K562 (cell line): ENCODE results near the gene SLC39A3. TPM values are rescaled to one million over a fixed set of nuclear protein-coding genes. Genes with fewer than 3 reads are reported as not detected.

Experiments
- BMI1 ChIP-seq: fragments of 150-350 bp; IDR thresholded peaks from 2 replicates; pipeline ENCODE4 v1.6.1; 2014; ENCODE audit warnings: low read length
- BRD4 ChIP-seq: fragments of 200-600 bp; sonication (generic); IDR thresholded peaks from 2 replicates; pipeline ENCODE4 v1.6.1; 2017; ENCODE audit warnings: inconsistent platforms
- CREB1 ChIP-seq, 2 experiments: sonication (generic) in 1 of 2; formaldehyde crosslinking in 1 of 2; IDR thresholded peaks; 2 replicates each; pipeline versions ENCODE4 v1.6.1 to v1.8.0; 2012 to 2022; ENCODE audit warnings: inconsistent platforms in 1 of 2, mild to moderate bottlenecking in 1 of 2, missing genetic modification reagents in 1 of 2, moderate library complexity in 1 of 2
- ELF1 ChIP-seq: fragments of 200-800 bp; sonication (Bioruptor generic); IDR thresholded peaks from 2 replicates; pipeline ENCODE4 v1.6.1; 2016; ENCODE audit warnings: missing genetic modification characterization, missing compliant biosample characterization
- FOSL1 ChIP-seq: fragments of 200-800 bp; sonication (Bioruptor generic); conservative IDR thresholded peaks from 2 replicates; pipeline ENCODE4 v1.6.1; 2016; ENCODE audit warnings: missing genetic modification characterization, missing compliant biosample characterization
- GABPB2 ChIP-seq: fragments of 250-450 bp; sonication (Bioruptor Pico); conservative IDR thresholded peaks from 2 replicates; pipeline ENCODE4 v1.5.1; 2021; ENCODE audit warnings: mild to moderate bottlenecking
- MCM2 ChIP-seq: fragments of 450-650 bp; IDR thresholded peaks from 2 replicates; pipeline ENCODE4 v1.6.1; 2017; ENCODE audit warnings: low read depth, mild to moderate bottlenecking
- NFIC ChIP-seq: fragments of 450-650 bp; IDR thresholded peaks from 2 replicates; pipeline ENCODE4 v1.6.1; 2017; ENCODE audit warnings: mild to moderate bottlenecking, inconsistent platforms
- NR1H2 ChIP-seq: sonication (generic); formaldehyde crosslinking; IDR thresholded peaks from 2 replicates; pipeline ENCODE4 v1.4.0; 2020; ENCODE audit warnings: mild to moderate bottlenecking, missing genetic modification reagents
- RNF2 ChIP-seq: sonication (generic); IDR thresholded peaks from 2 replicates; pipeline ENCODE4 v1.6.1; 2016
- SIN3B ChIP-seq: fragments of 450-650 bp; IDR thresholded peaks from 2 replicates; pipeline ENCODE4 v1.6.1; 2017; ENCODE audit warnings: low read depth, mild to moderate bottlenecking, moderate library complexity
- SMARCA4 ChIP-seq: fragments of 450-650 bp; IDR thresholded peaks from 2 replicates; pipeline ENCODE4 v1.6.1; 2016
- SRSF7 ChIP-seq: fragments of 200-400 bp; formaldehyde crosslinking; optimal IDR thresholded peaks from 2 replicates; pipeline ENCODE3; 2017; ENCODE audit warnings: mild to moderate bottlenecking, low read depth, low read length
- ZNF143 ChIP-seq: sonication (generic); formaldehyde crosslinking; IDR thresholded peaks from 2 replicates; pipeline ENCODE4 v1.9.0; 2022; ENCODE audit warnings: mild to moderate bottlenecking, missing genetic modification reagents
- ZNF212 ChIP-seq: fragments of 450-650 bp; formaldehyde crosslinking; IDR thresholded peaks from 2 replicates; pipeline ENCODE4 v1.4.0; 2020; ENCODE audit warnings: mild to moderate bottlenecking
- polyA plus RNA-seq, 8 experiments: library from polyadenylated mRNA; depleted of rRNA in 4 of 8; stranded (reverse) in 5 of 8; unstranded in 3 of 8; fragments of >200 nt; fragmentation: Nextera tagmentation in 2 of 8; fragmentation: Illumina TruSeq in 1 of 8; extraction: Ambion mirVana in 2 of 8; extraction: Trizol in 1 of 8; gene quantifications; 2 replicates each; pipeline versions ENCODE4 v1.2.1 to v1.2.3, GENCODE V29; 2011 to 2014; ENCODE audit warnings: inconsistent platforms in 1 of 8, missing spikeins in 1 of 8
- total RNA-seq, 7 experiments: library from RNA; depleted of rRNA in 6 of 7; stranded (reverse); fragments of >200 nt in 6 of 7; fragmentation: Illumina TruSeq in 2 of 7; extraction: Trizol in 2 of 7; gene quantifications; 2 replicates each; pipeline versions ENCODE4 v1.2.1 to v1.2.3, GENCODE V29; 2011 to 2021; ENCODE audit warnings: low replicate concordance in 1 of 7
- TF ChIP-seq, protein P1 (sequence below): fragments of 150-350 bp; conservative IDR thresholded peaks from 2 replicates; pipeline ENCODE4 v1.6.1; 2014; ENCODE audit warnings: low read length
- TF ChIP-seq, protein P2 (sequence below): fragments of 450-650 bp; formaldehyde crosslinking; IDR thresholded peaks from 2 replicates; pipeline ENCODE4 v1.4.0; 2022; ENCODE audit warnings: missing genetic modification characterization

SLC39A3 gene
- total and polyA plus RNA-seq, 9 of the 15 experiments (the other 6 are each of a cell fraction or from before 2014, with no cell fraction given), result 2.3 to 215 (median 127) TPM

DNA sequence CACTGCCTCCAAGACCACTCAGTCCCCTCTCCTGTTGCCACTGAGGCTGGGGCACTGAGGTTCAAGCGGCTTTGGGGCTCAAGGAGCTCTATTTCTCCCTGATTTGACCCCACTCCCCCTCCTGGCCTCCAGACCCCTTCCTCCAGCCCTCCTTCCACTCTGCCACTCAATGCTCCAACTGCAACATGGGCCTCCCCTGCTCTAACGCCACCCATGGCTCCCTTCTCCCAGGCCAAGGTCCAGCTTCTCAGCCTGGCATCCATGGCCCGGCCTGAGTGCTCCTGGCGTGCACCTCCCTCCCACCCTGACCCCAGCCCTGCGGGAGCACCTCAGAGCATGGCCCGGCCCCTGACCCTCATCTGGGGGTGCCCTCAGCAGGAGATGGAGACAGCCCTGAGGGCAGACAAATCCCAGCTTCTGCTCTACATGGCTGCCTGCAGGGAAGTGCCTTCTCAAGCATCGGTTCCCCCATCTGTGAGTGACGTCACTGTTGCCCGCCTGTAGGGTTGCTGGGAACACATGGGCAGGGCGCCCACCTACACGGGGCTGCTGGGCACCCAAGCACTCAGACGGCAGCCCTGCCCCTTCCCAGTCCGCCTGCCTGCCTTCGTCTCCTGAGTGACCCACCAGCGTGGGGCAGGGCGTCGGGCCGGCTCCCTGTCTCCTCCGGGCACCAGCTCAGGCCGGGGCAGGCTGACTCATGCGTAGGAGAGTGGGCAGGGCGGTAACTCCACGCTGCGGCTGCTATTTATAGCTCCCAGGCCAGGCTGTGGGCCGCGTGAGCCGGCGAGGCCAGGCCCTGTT is 17.1 kb downstream of the SLC39A3 start (continued):
- TF ChIP-seq, protein P1, sequence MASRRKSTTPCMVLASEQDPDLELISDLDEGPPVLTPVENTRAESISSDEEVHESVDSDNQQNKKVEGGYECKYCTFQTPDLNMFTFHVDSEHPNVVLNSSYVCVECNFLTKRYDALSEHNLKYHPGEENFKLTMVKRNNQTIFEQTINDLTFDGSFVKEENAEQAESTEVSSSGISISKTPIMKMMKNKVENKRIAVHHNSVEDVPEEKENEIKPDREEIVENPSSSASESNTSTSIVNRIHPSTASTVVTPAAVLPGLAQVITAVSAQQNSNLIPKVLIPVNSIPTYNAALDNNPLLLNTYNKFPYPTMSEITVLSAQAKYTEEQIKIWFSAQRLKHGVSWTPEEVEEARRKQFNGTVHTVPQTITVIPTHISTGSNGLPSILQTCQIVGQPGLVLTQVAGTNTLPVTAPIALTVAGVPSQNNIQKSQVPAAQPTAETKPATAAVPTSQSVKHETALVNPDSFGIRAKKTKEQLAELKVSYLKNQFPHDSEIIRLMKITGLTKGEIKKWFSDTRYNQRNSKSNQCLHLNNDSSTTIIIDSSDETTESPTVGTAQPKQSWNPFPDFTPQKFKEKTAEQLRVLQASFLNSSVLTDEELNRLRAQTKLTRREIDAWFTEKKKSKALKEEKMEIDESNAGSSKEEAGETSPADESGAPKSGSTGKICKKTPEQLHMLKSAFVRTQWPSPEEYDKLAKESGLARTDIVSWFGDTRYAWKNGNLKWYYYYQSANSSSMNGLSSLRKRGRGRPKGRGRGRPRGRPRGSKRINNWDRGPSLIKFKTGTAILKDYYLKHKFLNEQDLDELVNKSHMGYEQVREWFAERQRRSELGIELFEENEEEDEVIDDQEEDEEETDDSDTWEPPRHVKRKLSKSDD, result no peak
- TF ChIP-seq BRD4 (no peak), BMI1 (no peak), ZNF212 (no peak), MCM2 (no peak), GABPB2 (CRISPR knock-in tag) (no peak), ZNF143 (CRISPR knock-in tag) (no peak; the same call in 1 of the 2 replicates), SIN3B (no peak), NR1H2 (CRISPR knock-in tag) (no peak), SMARCA4 (no peak), CREB1 (IDR thresholded peaks at IDR 0.05) (peak; percentile 25; the same call in 1 of the 2 replicates), CREB1 (CRISPR knock-in tag; IDR thresholded peaks at IDR 0.05) (peak; percentile 79), ELF1 (tag) (no peak), SRSF7 (no peak), FOSL1 (tag) (peak; percentile 93), RNF2 (0 out of 2 replicates have a peak, but pooled peaks have one; percentile 36), NFIC (no peak; the same call in 1 of the 2 replicates)
- TF ChIP-seq, protein P2, sequence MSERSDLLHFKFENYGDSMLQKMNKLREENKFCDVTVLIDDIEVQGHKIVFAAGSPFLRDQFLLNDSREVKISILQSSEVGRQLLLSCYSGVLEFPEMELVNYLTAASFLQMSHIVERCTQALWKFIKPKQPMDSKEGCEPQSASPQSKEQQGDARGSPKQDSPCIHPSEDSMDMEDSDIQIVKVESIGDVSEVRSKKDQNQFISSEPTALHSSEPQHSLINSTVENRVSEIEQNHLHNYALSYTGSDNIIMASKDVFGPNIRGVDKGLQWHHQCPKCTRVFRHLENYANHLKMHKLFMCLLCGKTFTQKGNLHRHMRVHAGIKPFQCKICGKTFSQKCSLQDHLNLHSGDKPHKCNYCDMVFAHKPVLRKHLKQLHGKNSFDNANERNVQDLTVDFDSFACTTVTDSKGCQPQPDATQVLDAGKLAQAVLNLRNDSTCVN (CRISPR knock-in tag), result no peak
